ENCODE data around the gene RFXANK. TPM values are rescaled to one million over a fixed set of nuclear protein-coding genes. Genes with fewer than 3 reads are reported as not detected.
A peak's percentile ranks its signal among the peaks of the same experiment; 100 is the strongest.

Gene RFXANK
- total and polyA plus RNA-seq, 9 of the 15 experiments (the other 6 are each of a cell fraction or from before 2014, with no cell fraction given): 68.6 to 181 (median 150) TPM

DNA sequence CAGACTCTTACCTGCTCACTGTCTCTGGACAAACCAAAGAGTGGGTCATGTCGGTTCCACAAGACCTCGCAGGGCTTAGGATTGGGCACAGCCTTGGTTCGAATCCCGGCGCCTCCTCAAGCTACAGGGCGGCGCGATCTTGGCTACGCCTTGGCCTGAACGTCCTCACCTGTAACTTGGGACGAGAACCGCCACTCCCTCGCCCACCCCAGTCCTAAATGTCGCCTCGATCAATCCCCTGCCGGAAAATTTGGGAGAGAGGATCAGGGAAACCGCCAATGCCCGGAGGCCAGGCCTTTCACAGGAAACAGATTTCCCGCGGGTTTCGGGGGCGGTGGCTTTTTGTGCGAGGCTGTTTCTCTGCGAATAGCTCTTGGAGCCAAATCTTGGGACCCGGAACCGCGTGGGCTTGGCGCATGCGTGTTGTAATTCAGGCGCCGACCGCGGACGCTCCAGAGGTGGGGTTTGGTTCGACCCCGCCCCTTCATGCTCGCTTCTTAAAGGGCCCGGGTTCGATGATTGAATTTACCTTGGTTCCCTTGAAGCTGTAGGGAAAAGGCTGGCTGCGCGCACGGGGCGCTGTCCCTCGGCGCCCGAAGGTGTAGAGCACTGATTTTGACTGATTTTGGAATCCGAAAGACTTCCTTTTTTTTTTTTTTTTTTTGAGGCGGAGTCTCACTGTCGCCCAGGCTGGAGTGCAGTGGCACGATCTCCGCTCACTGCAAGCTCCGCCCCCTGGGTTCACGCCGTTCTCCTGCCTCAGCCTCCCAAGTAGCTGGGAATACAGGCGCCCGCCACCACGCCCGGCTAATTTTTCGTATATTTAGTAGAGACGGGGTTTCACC lies 11.2 kb downstream of the RFXANK start, which contains the start of gene NR2C2AP (continued):
- TF ChIP-seq, protein P1, sequence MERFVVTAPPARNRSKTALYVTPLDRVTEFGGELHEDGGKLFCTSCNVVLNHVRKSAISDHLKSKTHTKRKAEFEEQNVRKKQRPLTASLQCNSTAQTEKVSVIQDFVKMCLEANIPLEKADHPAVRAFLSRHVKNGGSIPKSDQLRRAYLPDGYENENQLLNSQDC (CRISPR knock-in tag; IDR thresholded peaks at IDR 0.05): no peak
- TF ChIP-seq IRF2 (CRISPR knock-in tag; IDR thresholded peaks at IDR 0.05) (no peak), SMARCA5 (IDR thresholded peaks at IDR 0.05) (no peak), ZZZ3 (IDR thresholded peaks at IDR 0.05) (no peak), POLR2B (IDR thresholded peaks at IDR 0.05; ENCODE audit: low read depth, partially characterized antibody) (peak; percentile 42), KDM1A (IDR thresholded peaks at IDR 0.05) (peak; percentile 72 to 79)
- TF ChIP-seq, protein P2, sequence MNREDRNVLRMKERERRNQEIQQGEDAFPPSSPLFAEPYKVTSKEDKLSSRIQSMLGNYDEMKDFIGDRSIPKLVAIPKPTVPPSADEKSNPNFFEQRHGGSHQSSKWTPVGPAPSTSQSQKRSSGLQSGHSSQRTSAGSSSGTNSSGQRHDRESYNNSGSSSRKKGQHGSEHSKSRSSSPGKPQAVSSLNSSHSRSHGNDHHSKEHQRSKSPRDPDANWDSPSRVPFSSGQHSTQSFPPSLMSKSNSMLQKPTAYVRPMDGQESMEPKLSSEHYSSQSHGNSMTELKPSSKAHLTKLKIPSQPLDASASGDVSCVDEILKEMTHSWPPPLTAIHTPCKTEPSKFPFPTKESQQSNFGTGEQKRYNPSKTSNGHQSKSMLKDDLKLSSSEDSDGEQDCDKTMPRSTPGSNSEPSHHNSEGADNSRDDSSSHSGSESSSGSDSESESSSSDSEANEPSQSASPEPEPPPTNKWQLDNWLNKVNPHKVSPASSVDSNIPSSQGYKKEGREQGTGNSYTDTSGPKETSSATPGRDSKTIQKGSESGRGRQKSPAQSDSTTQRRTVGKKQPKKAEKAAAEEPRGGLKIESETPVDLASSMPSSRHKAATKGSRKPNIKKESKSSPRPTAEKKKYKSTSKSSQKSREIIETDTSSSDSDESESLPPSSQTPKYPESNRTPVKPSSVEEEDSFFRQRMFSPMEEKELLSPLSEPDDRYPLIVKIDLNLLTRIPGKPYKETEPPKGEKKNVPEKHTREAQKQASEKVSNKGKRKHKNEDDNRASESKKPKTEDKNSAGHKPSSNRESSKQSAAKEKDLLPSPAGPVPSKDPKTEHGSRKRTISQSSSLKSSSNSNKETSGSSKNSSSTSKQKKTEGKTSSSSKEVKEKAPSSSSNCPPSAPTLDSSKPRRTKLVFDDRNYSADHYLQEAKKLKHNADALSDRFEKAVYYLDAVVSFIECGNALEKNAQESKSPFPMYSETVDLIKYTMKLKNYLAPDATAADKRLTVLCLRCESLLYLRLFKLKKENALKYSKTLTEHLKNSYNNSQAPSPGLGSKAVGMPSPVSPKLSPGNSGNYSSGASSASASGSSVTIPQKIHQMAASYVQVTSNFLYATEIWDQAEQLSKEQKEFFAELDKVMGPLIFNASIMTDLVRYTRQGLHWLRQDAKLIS (CRISPR knock-in tag; IDR thresholded peaks at IDR 0.05): no peak
- TF ChIP-seq, protein P3, sequence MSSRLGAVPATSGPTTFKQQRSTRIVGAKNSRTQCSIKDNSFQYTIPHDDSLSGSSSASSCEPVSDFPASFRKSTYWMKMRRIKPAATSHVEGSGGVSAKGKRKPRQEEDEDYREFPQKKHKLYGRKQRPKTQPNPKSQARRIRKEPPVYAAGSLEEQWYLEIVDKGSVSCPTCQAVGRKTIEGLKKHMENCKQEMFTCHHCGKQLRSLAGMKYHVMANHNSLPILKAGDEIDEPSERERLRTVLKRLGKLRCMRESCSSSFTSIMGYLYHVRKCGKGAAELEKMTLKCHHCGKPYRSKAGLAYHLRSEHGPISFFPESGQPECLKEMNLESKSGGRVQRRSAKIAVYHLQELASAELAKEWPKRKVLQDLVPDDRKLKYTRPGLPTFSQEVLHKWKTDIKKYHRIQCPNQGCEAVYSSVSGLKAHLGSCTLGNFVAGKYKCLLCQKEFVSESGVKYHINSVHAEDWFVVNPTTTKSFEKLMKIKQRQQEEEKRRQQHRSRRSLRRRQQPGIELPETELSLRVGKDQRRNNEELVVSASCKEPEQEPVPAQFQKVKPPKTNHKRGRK (tag; IDR thresholded peaks at IDR 0.05): no peak
- TF ChIP-seq, protein P4, sequence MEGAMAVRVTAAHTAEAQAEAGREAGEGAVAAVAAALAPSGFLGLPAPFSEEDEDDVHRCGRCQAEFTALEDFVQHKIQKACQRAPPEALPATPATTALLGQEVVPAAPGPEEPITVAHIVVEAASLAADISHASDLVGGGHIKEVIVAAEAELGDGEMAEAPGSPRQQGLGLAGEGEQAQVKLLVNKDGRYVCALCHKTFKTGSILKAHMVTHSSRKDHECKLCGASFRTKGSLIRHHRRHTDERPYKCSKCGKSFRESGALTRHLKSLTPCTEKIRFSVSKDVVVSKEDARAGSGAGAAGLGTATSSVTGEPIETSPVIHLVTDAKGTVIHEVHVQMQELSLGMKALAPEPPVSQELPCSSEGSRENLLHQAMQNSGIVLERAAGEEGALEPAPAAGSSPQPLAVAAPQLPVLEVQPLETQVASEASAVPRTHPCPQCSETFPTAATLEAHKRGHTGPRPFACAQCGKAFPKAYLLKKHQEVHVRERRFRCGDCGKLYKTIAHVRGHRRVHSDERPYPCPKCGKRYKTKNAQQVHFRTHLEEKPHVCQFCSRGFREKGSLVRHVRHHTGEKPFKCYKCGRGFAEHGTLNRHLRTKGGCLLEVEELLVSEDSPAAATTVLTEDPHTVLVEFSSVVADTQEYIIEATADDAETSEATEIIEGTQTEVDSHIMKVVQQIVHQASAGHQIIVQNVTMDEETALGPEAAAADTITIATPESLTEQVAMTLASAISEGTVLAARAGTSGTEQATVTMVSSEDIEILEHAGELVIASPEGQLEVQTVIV (CRISPR knock-in tag; IDR thresholded peaks at IDR 0.05; ENCODE audit: borderline replicate concordance): no peak
- TF ChIP-seq, protein P5, sequence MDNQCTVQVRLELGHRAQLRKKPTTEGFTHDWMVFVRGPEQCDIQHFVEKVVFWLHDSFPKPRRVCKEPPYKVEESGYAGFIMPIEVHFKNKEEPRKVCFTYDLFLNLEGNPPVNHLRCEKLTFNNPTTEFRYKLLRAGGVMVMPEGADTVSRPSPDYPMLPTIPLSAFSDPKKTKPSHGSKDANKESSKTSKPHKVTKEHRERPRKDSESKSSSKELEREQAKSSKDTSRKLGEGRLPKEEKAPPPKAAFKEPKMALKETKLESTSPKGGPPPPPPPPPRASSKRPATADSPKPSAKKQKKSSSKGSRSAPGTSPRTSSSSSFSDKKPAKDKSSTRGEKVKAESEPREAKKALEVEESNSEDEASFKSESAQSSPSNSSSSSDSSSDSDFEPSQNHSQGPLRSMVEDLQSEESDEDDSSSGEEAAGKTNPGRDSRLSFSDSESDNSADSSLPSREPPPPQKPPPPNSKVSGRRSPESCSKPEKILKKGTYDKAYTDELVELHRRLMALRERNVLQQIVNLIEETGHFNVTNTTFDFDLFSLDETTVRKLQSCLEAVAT (IDR thresholded peaks at IDR 0.05): no peak
- TF ChIP-seq, protein P6, sequence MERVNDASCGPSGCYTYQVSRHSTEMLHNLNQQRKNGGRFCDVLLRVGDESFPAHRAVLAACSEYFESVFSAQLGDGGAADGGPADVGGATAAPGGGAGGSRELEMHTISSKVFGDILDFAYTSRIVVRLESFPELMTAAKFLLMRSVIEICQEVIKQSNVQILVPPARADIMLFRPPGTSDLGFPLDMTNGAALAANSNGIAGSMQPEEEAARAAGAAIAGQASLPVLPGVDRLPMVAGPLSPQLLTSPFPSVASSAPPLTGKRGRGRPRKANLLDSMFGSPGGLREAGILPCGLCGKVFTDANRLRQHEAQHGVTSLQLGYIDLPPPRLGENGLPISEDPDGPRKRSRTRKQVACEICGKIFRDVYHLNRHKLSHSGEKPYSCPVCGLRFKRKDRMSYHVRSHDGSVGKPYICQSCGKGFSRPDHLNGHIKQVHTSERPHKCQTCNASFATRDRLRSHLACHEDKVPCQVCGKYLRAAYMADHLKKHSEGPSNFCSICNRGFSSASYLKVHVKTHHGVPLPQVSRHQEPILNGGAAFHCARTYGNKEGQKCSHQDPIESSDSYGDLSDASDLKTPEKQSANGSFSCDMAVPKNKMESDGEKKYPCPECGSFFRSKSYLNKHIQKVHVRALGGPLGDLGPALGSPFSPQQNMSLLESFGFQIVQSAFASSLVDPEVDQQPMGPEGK (CRISPR knock-in tag; IDR thresholded peaks at IDR 0.05; ENCODE audit: borderline replicate concordance): no peak
- TF ChIP-seq, protein P7, sequence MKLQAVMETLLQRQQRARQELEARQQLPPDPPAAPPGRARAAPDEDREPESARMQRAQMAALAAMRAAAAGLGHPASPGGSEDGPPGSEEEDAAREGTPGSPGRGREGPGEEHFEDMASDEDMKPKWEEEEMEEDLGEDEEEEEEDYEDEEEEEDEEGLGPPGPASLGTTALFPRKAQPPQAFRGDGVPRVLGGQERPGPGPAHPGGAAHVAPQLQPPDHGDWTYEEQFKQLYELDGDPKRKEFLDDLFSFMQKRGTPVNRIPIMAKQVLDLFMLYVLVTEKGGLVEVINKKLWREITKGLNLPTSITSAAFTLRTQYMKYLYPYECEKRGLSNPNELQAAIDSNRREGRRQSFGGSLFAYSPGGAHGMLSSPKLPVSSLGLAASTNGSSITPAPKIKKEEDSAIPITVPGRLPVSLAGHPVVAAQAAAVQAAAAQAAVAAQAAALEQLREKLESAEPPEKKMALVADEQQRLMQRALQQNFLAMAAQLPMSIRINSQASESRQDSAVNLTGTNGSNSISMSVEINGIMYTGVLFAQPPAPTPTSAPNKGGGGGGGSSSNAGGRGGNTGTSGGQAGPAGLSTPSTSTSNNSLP (IDR thresholded peaks at IDR 0.05; ENCODE audit: borderline replicate concordance, low read depth, low read length): no peak

All from K562 (cell line).